ENCODE data around the gene ANKS1B.

GRCh38 chr12:99745121-99745520 is 239.6 kb downstream of the ANKS1B start:
- TF ChIP-seq POLR2A (IDR thresholded peaks at IDR 0.05), result no peak
- no peak for TF ChIP-seq CTCF (IDR thresholded peaks at IDR 0.05)
